AG04449 (cell line): Measurements from ENCODE around the gene CD59.

Experiments used
- CTCF ChIA-PET: fragments of 350-600 bp; formaldehyde crosslinking; extraction: SDS; loops from one replicate; lab custom pipeline; 2021; ENCODE audit warnings: antibody characterized with exemption; lab: Yijun Ruan, JAX
- POLR2A ChIA-PET: fragments of 400-600, 350-600 bp; formaldehyde crosslinking; extraction: SDS; loops from one replicate; lab custom pipeline; 2020; ENCODE audit warnings: antibody characterized with exemption, inconsistent platforms; lab: Yijun Ruan, JAX
- DNase-seq: peaks from one replicate; pipeline ENCODE4 v3.0.0-alpha.2; 2010; ENCODE audit warnings: low read depth, low spot score
- H3K4me3 ChIP-seq: 2 replicates; pipeline ENCODE4 v1.5.1; 2011; ENCODE audit warnings: low read depth, mild to moderate bottlenecking, control low read depth, low read length
- TF ChIP-seq, protein P1 (sequence below): IDR thresholded peaks from one replicate; pipeline ENCODE4 v1.5.1; 2011; ENCODE audit warnings: mild to moderate bottlenecking, moderate library complexity, low read length, control low read depth, inconsistent platforms; ENCODE audit not compliant: insufficient read depth; ENCODE audit errors: missing control alignments

CD59 gene

GRCh38 chr11:33761471-33761870 lies 25.2 kb upstream of the CD59 start:
- H3K4me3 ChIP-seq: no peak overlapping the region
- ChIA-PET POLR2A (no interaction called here), CTCF (interaction anchor here (1.3 to 1.5 kb wide), 2 partner anchors 9 to 11 kb away, joined by 4 to 6 read pairs; no protein-coding TSS in a partner anchor)
- TF ChIP-seq, protein P1, sequence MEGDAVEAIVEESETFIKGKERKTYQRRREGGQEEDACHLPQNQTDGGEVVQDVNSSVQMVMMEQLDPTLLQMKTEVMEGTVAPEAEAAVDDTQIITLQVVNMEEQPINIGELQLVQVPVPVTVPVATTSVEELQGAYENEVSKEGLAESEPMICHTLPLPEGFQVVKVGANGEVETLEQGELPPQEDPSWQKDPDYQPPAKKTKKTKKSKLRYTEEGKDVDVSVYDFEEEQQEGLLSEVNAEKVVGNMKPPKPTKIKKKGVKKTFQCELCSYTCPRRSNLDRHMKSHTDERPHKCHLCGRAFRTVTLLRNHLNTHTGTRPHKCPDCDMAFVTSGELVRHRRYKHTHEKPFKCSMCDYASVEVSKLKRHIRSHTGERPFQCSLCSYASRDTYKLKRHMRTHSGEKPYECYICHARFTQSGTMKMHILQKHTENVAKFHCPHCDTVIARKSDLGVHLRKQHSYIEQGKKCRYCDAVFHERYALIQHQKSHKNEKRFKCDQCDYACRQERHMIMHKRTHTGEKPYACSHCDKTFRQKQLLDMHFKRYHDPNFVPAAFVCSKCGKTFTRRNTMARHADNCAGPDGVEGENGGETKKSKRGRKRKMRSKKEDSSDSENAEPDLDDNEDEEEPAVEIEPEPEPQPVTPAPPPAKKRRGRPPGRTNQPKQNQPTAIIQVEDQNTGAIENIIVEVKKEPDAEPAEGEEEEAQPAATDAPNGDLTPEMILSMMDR: no peak
- DNase-seq: no peak

- DNase-seq: no peak
- CTCF ChIA-PET: interaction anchor here (0.7 to 2.7 kb wide), 4 partner anchors 9 to 55 kb away, joined by 3 to 15 read pairs (median 4); no protein-coding TSS in a partner anchor
- POLR2A ChIA-PET: interaction anchor here (0.6 to 1.8 kb wide), 2 partner anchors 21 to 44 kb away, joined by 3 to 6 read pairs; partner anchors contain the start of gene FBXO3
- TF ChIP-seq, protein P1: no peak
- H3K4me3 ChIP-seq: no peak overlapping the region
Observed at GRCh38 chr11:33753304-33753967, 17.2 kb upstream of the CD59 start.

DNA sequence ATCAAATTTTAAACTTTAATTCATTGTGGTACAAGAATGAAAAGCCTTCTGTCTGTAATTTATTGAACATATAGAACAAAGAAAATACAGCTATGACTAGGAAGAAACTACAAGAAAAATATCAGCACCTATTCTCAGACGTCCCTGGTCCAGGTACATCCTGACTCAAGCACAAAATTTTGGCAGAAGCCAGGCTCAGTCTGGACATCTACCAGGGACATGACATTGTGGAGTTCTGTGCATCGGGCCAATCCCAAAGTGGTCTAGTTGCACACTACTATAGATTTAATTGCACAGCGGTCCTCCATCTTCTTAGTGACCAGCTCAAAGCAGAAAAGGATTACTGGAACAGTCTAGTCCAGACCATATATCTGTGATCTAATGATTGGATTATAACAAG lies 15.7 kb upstream of the CD59 start:
- ChIA-PET POLR2A (no interaction called here), CTCF (interaction anchor here (0.8 to 1.0 kb wide), 2 partner anchors 10 to 386 kb away, joined by 3 read pairs; no protein-coding TSS in a partner anchor)
- H3K4me3 ChIP-seq: no peak overlapping the region
- TF ChIP-seq, protein P1: no peak
- no peak for DNase-seq

DNA sequence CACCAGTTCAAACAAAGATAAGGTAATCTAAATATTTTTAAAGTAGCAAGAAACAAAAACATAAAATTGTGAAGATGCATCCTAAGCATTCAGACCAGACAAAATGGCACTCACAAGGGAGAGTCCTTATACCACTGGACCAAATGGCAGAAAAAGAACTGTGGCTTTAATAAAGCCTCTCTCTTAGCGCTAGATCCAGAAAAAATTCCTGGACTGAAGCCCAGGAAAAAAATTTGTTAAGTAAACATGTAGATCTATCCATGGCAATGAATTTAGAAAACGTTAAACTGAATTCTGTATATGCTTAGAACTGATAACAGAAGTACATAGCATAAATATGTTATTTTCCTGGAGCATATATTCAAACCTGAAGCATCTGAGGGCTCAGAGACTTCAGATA lies 11.8 kb upstream of the CD59 start:
- no peak overlapping the region for H3K4me3 ChIP-seq
- POLR2A ChIA-PET: no interaction called here
- no peak for DNase-seq
- TF ChIP-seq, protein P1: no peak
- CTCF ChIA-PET: interaction anchor here (1.9 kb wide), 1 partner anchor 57 kb away, joined by 7 read pairs; no protein-coding TSS in a partner anchor

DNA sequence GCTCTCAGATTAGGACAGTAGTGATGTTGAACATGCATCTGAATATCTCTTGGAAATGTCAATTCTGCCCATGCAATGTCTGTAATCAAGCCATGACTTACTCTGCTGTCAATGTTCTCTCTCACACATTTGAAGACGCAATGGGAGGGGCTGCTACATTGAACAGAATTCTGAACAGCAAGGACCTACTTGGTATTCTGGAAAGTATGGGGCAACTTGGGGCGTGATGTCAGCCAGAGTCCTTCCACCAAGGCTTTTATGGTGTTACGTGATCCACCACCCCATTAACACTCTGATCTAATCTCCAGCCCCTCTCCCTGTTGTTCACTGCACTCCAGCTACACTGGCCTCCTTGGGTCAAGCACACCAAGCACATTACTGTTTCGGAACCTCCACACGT lies 7.1 kb upstream of the CD59 start:
- ChIA-PET POLR2A (no interaction called here), CTCF (interaction anchor here (0.6 to 6.0 kb wide), 22 partner anchors 10 to 578 kb away, joined by 3 to 110 read pairs (median 7); partner anchors contain the start of gene C11orf91)
- DNase-seq: no peak

GRCh38 chr11:33742249-33742851 lies 6.1 kb upstream of the CD59 start:
- H3K4me3 ChIP-seq: no peak overlapping the region
- CTCF ChIA-PET: interaction anchor here (0.6 to 6.0 kb wide), 48 partner anchors 8 to 577 kb away, joined by 3 to 110 read pairs (median 4); partner anchors contain the start of genes C11orf91 and FBXO3
- POLR2A ChIA-PET: interaction anchor here (0.6 to 1.6 kb wide), 4 partner anchors 33 to 52 kb away, joined by 3 to 4 read pairs (median 3); partner anchors contain the start of gene C11orf91
- TF ChIP-seq, protein P1: peak; percentile 14
- no peak for DNase-seq

More for the DNA sequence above, 7.1 kb upstream of the CD59 start:
- no peak overlapping the region for H3K4me3 ChIP-seq
- TF ChIP-seq, protein P1: no peak
